C4-2B (cell line): Measurements from ENCODE around the gene SYTL5.

Experiments
- H3K27ac ChIP-seq: fragments of 450-650 bp; 2 replicates; pipeline ENCODE4 v1.5.1; 2017
- ZFX ChIP-seq: fragments of 450-650 bp; IDR thresholded peaks from 2 replicates; pipeline ENCODE4 v1.6.1; 2017
- TF ChIP-seq, protein P1 (sequence below): fragments of 450-650 bp; conservative IDR thresholded peaks from 2 replicates; pipeline ENCODE4 v1.5.1; 2017; ENCODE audit warnings: mild to moderate bottlenecking

SYTL5 gene

DNA sequence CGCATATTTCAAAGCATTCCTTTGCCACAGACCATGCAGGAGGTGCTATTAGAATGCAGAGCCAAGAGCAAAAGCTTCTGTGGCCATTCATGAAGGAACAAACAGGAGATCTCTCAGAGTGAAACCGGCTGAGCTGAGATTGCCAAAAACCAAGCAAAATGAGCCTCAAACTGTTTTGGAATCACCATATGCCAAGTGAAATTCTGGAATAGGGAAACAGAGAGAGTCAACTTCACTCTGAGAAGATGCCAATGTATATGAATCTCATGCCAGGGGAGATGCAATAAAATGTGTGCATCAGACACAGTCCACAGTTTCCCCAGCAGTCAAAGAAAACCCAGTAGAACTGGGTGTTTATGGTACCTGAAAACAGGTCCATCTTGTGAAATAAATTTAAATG lies 172.0 kb downstream of the SYTL5 start:
- H3K27ac ChIP-seq, result no peak overlapping the region
- no peak for TF ChIP-seq ZFX
- TF ChIP-seq, protein P1, sequence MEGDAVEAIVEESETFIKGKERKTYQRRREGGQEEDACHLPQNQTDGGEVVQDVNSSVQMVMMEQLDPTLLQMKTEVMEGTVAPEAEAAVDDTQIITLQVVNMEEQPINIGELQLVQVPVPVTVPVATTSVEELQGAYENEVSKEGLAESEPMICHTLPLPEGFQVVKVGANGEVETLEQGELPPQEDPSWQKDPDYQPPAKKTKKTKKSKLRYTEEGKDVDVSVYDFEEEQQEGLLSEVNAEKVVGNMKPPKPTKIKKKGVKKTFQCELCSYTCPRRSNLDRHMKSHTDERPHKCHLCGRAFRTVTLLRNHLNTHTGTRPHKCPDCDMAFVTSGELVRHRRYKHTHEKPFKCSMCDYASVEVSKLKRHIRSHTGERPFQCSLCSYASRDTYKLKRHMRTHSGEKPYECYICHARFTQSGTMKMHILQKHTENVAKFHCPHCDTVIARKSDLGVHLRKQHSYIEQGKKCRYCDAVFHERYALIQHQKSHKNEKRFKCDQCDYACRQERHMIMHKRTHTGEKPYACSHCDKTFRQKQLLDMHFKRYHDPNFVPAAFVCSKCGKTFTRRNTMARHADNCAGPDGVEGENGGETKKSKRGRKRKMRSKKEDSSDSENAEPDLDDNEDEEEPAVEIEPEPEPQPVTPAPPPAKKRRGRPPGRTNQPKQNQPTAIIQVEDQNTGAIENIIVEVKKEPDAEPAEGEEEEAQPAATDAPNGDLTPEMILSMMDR, result no peak
